ENCODE data around the gene BRAF. TPM values are rescaled to one million over a fixed set of nuclear protein-coding genes. Genes with fewer than 3 reads are reported as not detected.
"Not testable (repeated sequence)": the region's sequence is repeated elsewhere in the genome, so short reads cannot be mapped to it uniquely, and the experiment has no call there.

BRAF gene
- total RNA-seq, 4 donors from 2014 or later: 35.7 to 60.0 (median 40.7) TPM

DNA sequence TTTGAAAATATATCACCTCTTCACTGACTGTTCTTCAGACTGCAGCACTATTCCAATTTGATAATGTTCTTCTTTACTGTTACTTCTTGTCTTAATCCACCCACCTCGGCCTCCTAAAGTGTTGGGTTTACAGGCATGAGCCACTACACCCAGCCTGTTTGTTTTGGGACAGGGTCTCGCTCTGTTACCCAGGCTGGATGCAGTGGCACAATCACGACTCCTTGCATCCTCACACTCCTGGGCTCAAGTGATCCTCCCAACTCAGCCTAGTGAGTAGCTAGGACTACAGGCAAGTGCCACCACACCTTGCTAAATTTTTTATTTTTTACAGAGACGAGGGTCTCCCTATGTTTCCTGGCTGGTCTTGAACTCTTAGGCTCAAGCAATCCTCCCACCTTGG lies 150.4 kb downstream of the BRAF start:
- TF ChIP-seq, protein P1, sequence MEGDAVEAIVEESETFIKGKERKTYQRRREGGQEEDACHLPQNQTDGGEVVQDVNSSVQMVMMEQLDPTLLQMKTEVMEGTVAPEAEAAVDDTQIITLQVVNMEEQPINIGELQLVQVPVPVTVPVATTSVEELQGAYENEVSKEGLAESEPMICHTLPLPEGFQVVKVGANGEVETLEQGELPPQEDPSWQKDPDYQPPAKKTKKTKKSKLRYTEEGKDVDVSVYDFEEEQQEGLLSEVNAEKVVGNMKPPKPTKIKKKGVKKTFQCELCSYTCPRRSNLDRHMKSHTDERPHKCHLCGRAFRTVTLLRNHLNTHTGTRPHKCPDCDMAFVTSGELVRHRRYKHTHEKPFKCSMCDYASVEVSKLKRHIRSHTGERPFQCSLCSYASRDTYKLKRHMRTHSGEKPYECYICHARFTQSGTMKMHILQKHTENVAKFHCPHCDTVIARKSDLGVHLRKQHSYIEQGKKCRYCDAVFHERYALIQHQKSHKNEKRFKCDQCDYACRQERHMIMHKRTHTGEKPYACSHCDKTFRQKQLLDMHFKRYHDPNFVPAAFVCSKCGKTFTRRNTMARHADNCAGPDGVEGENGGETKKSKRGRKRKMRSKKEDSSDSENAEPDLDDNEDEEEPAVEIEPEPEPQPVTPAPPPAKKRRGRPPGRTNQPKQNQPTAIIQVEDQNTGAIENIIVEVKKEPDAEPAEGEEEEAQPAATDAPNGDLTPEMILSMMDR (IDR thresholded peaks at IDR 0.05): no peak
- ATAC-seq (ENCODE audit: low FRiP score) (no peak), DNase-seq (ENCODE audit: low spot score) (no peak)

DNA sequence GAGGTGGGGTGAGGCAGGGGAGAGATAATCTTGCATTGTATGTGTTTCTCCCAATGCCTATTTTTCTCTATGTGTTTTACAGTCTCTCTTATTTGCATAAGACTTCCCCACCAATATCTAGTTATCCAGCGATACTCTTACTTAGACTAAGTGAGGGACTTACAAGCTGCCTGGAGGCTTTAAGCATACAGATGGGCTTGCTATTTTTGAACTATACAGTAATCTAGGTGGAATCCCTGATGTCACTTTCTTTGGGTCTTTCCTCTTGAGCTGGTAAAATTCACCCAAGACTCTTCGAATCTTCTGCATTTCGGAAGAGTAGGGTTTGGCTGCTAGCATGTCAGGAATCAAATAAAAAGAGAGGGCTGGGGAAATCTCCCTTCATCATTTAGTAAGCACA lies 151.6 kb downstream of the BRAF start:
- TF ChIP-seq, protein P1 (IDR thresholded peaks at IDR 0.05): no peak
- ATAC-seq (ENCODE audit: low FRiP score) (no peak), DNase-seq (ENCODE audit: low spot score) (no peak)

DNA sequence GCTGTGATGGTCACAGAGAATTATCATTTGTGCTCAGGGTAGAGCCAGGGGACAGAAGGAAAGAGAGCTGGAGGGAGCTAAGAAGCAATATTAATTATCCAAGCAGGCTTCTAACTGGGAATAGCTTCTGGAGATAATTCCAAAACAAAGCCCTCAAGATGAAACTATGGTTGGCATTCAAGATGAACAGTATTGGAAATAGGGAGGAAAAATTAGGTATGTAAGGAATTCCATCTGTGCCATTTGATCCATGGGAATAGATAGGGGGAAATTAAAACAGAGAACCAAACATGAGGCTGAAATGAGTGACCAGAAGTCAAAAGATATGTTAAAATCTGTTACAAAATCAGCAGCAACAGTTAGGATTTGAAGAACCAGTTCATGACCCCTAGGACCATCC lies 152.9 kb downstream of the BRAF start:
- DNase-seq (ENCODE audit: low spot score) (no peak), ATAC-seq (ENCODE audit: low FRiP score) (no peak)
- TF ChIP-seq, protein P1 (IDR thresholded peaks at IDR 0.05): no peak

DNA sequence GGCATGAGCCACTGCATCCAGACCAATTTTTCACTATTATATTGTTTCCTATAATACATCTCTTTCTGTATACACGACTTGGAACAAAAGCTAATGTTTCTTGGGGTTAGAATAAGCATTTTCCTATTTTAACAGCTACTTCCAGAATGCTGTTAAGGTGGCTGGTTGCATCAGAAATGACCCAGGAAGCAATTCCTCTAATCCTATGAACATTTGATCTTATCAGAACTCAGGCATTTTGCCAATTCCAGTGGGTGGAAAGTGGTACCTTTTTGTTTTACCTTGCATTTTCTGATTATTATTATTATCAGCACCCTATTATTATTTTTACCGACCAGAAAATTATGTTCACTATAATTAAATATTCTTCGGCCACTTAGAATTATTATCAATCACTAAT lies 154.9 kb downstream of the BRAF start:
- TF ChIP-seq, protein P1 (IDR thresholded peaks at IDR 0.05): no peak
- DNase-seq (ENCODE audit: low spot score) (no peak), ATAC-seq (ENCODE audit: low FRiP score) (no peak)

DNA sequence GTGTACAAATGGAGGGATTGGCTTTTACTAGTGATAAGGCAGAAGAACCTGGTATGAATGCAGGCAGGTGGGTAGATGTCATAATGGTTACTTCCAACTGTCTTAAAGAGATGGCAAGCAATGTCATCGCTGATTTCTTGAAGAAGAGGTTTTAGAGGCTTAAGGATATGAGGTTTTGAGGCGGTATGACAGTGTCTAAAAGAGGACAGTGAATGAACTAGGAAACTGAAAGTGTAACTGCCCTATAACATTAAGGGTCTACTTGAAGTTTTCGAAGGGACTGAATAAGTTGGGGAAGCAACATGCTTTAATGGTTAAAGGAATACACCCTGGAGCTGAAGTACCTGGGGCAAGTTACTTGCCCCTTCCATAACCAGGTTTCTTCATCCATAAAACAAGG lies 157.3 kb downstream of the BRAF start:
- TF ChIP-seq, protein P1 (IDR thresholded peaks at IDR 0.05): no peak
- no peak for ATAC-seq (ENCODE audit: low FRiP score)
- DNase-seq (ENCODE audit: low spot score): no peak

DNA sequence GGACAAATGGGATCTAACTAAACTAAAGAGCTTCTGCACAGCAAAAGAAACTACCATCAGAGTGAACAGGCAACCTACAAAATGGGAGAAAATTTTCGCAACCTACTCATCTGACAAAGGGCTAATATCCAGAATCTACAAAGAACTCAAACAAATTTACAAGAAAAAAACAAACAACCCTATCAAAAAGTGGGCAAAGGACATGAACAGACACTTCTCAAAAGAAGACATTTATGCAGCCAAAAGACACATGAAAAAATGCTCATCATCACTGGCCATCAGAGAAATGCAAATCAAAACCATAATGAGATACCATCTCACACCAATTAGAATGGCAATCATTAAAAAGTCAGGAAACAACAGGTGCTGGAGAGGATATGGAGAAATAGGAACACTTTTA lies 159.3 kb downstream of the BRAF start:
- ATAC-seq (ENCODE audit: low FRiP score): not testable (repeated sequence)

DNA sequence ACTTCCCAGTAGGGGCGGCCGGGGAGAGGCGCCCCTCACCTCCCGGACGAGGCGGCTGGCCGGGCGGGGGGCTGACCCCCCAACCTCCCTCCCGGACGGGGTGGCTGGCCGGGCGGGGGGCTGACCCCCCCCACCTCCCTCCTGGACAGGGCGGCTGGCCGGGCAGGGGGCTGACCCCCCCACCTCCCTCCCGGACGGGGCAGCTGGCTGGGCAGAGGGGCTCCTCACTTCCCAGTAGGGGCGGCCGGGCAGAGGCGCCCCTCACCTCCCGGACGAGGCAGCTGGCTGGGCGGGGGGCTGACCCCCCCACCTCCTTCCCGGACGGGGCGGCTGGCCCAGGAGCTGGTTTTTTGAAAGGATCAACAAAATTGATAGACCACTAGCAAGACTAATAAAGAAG lies 161.6 kb downstream of the BRAF start:
- not testable (repeated sequence) for ATAC-seq (ENCODE audit: low FRiP score); DNase-seq (ENCODE audit: low spot score)

More for the DNA sequence above, 159.3 kb downstream of the BRAF start:
- not testable (repeated sequence) for DNase-seq (ENCODE audit: low spot score)

DNA sequence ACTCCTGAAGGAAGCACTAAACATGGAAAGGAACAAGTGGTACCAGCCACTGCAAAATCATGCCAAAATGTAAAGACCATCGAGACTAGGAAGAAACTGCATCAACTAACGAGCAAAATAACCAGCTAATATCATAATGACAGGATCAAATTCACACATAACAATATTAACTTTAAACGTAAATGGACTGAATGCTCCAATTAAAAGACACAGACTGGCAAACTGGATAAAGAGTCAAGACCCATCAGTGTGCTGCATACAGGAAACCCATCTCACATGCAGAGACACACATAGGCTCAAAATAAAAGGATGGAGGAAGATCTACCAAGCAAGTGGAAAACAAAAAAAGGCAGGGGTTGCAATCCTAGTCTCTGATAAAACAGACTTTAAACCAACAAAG lies 163.4 kb downstream of the BRAF start:
- not testable (repeated sequence) for ATAC-seq (ENCODE audit: low FRiP score); DNase-seq (ENCODE audit: low spot score)

DNA sequence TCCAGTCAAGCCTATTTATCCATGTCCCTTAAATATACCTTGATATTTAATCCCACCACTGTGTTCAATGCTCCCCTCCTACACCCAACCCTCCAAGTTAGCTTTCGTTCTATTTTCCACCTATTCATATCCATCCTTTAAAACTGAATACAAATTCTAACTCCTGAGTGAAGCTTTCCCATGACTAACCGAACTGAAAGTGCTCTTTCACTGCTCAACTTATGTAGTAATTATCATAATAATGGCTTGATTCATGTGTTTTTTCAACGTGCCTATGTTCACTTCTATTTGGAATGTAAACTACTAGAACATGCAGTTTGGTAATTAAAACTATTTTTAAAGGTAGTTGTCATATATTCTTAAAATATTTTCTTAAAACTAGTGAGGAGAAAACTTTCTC lies 170.2 kb downstream of the BRAF start:
- ATAC-seq (ENCODE audit: low FRiP score): no peak
- no peak for DNase-seq (ENCODE audit: low spot score)
- TF ChIP-seq, protein P1 (IDR thresholded peaks at IDR 0.05): no peak
